ENCODE results near the gene CABLES1.

DNA sequence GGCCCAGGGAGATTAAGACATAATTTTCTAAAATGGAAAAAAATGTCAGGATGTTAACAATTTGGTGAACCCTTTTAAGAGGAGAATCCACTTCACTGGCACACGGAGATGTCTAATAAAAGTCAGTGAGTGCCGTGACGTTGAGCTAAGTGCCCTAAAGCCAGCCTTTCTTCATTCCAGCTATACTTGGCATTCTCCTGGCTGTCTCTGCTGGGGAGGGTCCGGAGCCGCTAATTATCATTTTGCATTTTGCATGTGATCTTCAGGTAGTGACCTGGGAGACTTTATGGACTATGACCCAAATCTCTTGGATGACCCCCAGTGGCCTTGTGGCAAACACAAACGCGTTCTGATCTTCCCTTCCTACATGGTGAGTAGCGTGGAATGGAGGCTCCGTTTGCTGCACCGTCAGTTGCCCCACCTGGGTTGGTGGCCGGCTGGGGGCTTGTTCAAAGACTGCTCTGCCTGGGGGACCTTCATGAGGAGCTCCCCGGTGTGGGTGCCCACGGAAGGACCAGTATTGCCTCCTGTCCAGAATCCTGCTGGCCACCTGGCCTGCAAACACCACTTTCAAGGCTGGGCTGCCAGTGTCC lies 101.7 kb downstream of the CABLES1 start:
- TF ChIP-seq CTCF (IDR thresholded peaks at IDR 0.05) (no peak), POLR2A (IDR thresholded peaks at IDR 0.05) (no peak)
